ENCODE results near the gene SYNE2.

- TF ChIP-seq CTCF (IDR thresholded peaks at IDR 0.05) (no peak), POLR2A (IDR thresholded peaks at IDR 0.05) (no peak)
Measured at GRCh38 chr14:64201296-64201695, 348.5 kb downstream of the SYNE2 start.
